Thoracic aorta (tissue), 2 donors: ENCODE measurements around the gene CA7. TPM values are rescaled to one million over a fixed set of nuclear protein-coding genes. Genes with fewer than 3 reads are reported as not detected.

ENCODE experiments used
- ATAC-seq: fragments of 150-250 bp; one replicate; pipeline ENCODE4 v1.8.0; 2017; ENCODE audit warnings: low read depth; ENCODE audit not compliant: insufficient number of reproducible peaks, low FRiP score
- DNase-seq: peaks from one replicate; pipeline ENCODE4 v3.0.0-alpha.2; 2020; ENCODE audit warnings: low spot score
- H3K27ac ChIP-seq, 2 donors: fragments of 200-600 bp; sonication (generic); 1 replicate in 1 of 2; 2 replicates in 1 of 2; pipeline ENCODE4 v1.5.1; 2016; ENCODE audit warnings: mild to moderate bottlenecking in 2 of 2, moderate library complexity in 2 of 2
- H3K27me3 ChIP-seq: fragments of 200-600 bp; sonication (generic); replicated peaks from 2 replicates; pipeline ENCODE4 v1.6.0; 2016; ENCODE audit warnings: mild to moderate bottlenecking; ENCODE audit not compliant: insufficient read depth
- H3K36me3 ChIP-seq: fragments of 200-600 bp; sonication (generic); one replicate; pipeline ENCODE4 v1.5.1; 2016
- H3K4me1 ChIP-seq, 2 donors: fragments of 200-600 bp; sonication (generic); 1 replicate in 1 of 2; 2 replicates in 1 of 2; pipeline versions ENCODE4 v1.5.1 to v1.6.0; 2016; ENCODE audit warnings: low read depth in 2 of 2, mild to moderate bottlenecking in 1 of 2; ENCODE audit not compliant: control insufficient read depth in 1 of 2
- H3K4me3 ChIP-seq: fragments of 200-600 bp; sonication (generic); 2 replicates; pipeline ENCODE4 v1.5.1; 2016; ENCODE audit warnings: mild to moderate bottlenecking
- H3K9me3 ChIP-seq: fragments of 200-600 bp; sonication (generic); 2 replicates; pipeline ENCODE4 v1.5.1; 2016
- CTCF ChIP-seq: fragments of 200-600 bp; sonication (generic); IDR thresholded peaks from one replicate; pipeline ENCODE4 v1.5.1; 2019; ENCODE audit warnings: antibody characterized with exemption
- total RNA-seq, 2 donors: library from RNA; depleted of rRNA; stranded (reverse); fragments of >200 nt; gene quantifications; one replicate each; pipeline versions ENCODE4 v1.1.0 to v1.2.3, GENCODE V29; 2016

CA7 gene
- total RNA-seq, 2 donors from 2014 or later = not detected

- no peak for TF ChIP-seq CTCF
- peaks cover 50% of the 10 kb centered on the region for H3K36me3 ChIP-seq
- H3K27me3 ChIP-seq = no peaks in the 10 kb centered on the region
- H3K4me3 ChIP-seq = no peak overlapping the region
- no peaks in the 10 kb centered on the region for H3K4me1 ChIP-seq
- DNase-seq (no peak), ATAC-seq (no peak)
- no peaks in the 10 kb centered on the region for H3K9me3 ChIP-seq
- no peak overlapping the region for H3K27ac ChIP-seq
Measured at GRCh38 chr16:66809765-66810164, 34.4 kb upstream of the CA7 start.

- ATAC-seq (no peak), DNase-seq (no peak)
- H3K27me3 ChIP-seq = no peaks in the 10 kb centered on the region
- H3K9me3 ChIP-seq = no peaks in the 10 kb centered on the region
- H3K36me3 ChIP-seq = peaks cover 49% of the 10 kb centered on the region
- H3K4me1 ChIP-seq = no peaks in the 10 kb centered on the region
- no peak for TF ChIP-seq CTCF
- no peak overlapping the region for H3K4me3 ChIP-seq
- no peak overlapping the region for H3K27ac ChIP-seq
Measured at GRCh38 chr16:66810391-66810790, 33.8 kb upstream of the CA7 start.

GRCh38 chr16:66811043-66811442, 33.2 kb upstream of the CA7 start:
- H3K27me3 ChIP-seq = no peaks in the 10 kb centered on the region
- no peak overlapping the region for H3K4me3 ChIP-seq
- no peaks in the 10 kb centered on the region for H3K9me3 ChIP-seq
- DNase-seq (no peak), ATAC-seq (no peak)
- H3K27ac ChIP-seq = no peak overlapping the region
- TF ChIP-seq CTCF = no peak
- H3K4me1 ChIP-seq = no peaks in the 10 kb centered on the region
- peaks cover 46% of the 10 kb centered on the region for H3K36me3 ChIP-seq

GRCh38 chr16:66814734-66815133, 29.5 kb upstream of the CA7 start:
- no peak for ATAC-seq
- DNase-seq = no peak
- H3K27me3 ChIP-seq = no peaks in the 10 kb centered on the region
- no peak overlapping the region for H3K4me3 ChIP-seq
- H3K36me3 ChIP-seq = peaks cover 45% of the 10 kb centered on the region
- H3K4me1 ChIP-seq = no peaks in the 10 kb centered on the region
- TF ChIP-seq CTCF = no peak
- no peaks in the 10 kb centered on the region for H3K9me3 ChIP-seq
- H3K27ac ChIP-seq = no peak overlapping the region

GRCh38 chr16:66824006-66824405, 20.2 kb upstream of the CA7 start:
- no peak for TF ChIP-seq CTCF
- no peaks in the 10 kb centered on the region for H3K27me3 ChIP-seq
- no peak overlapping the region for H3K27ac ChIP-seq
- ATAC-seq (no peak), DNase-seq (no peak)
- no peak overlapping the region for H3K4me3 ChIP-seq
- H3K4me1 ChIP-seq = peaks cover 0 to 10% of the 10 kb centered on the region in 2 donors
- no peaks in the 10 kb centered on the region for H3K9me3 ChIP-seq
- H3K36me3 ChIP-seq = peaks cover 36% of the 10 kb centered on the region
